ENCODE measurements around the gene SHF.

The SHF gene

DNA sequence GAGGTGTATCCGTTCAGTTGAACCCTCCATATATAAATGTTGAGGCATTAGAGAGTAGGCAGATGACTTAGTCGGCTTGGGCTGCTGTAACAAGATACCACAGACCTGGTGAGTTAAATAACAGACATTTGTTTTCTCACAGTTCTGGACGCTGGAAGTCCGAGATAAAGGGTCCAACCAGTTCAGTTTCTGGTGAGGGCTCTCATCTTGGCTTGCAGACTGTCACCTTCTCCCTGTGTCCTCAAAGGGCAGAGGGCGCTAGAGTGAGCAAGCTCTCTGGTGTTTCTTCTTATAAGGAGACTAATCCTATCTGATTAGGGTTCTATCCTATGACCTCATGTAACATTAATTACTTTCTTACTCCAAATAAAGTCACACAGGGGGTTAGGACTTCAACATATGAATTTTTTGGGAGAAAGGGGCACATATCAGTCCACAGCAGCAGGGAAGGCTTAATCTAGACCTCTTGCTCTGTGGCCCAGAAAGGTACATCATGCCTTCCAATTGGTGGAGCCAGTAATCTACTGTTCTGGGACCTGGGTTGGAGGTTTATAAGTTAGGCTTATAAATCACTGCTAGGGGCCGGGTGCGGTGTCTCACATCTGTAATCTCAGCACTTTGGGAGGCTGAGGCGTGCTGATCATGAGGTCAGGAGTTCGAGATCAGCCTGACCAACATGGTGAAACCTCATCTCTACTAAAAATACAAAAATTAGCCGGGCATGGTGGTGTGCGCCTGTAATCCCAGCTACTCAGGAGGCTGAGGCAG is 37.9 kb upstream of the SHF start:
- H3K9ac ChIP-seq (ENCODE audit: low read length): no peak overlapping the region
- no peak for TF ChIP-seq EZH2phosphoT487 (IDR thresholded peaks at IDR 0.05; ENCODE audit: low read depth)
- TF ChIP-seq, protein P1, sequence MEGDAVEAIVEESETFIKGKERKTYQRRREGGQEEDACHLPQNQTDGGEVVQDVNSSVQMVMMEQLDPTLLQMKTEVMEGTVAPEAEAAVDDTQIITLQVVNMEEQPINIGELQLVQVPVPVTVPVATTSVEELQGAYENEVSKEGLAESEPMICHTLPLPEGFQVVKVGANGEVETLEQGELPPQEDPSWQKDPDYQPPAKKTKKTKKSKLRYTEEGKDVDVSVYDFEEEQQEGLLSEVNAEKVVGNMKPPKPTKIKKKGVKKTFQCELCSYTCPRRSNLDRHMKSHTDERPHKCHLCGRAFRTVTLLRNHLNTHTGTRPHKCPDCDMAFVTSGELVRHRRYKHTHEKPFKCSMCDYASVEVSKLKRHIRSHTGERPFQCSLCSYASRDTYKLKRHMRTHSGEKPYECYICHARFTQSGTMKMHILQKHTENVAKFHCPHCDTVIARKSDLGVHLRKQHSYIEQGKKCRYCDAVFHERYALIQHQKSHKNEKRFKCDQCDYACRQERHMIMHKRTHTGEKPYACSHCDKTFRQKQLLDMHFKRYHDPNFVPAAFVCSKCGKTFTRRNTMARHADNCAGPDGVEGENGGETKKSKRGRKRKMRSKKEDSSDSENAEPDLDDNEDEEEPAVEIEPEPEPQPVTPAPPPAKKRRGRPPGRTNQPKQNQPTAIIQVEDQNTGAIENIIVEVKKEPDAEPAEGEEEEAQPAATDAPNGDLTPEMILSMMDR (IDR thresholded peaks at IDR 0.05; ENCODE audit: low read depth, low read length): no peak
- peaks cover 5% of the 10 kb centered on the region for H3K4me1 ChIP-seq (ENCODE audit: low read length)
- no peaks in the 10 kb centered on the region for H3K9me3 ChIP-seq (ENCODE audit: insufficient read depth, low read length)
- no peaks in the 10 kb centered on the region for H3K36me3 ChIP-seq (replicated peaks; ENCODE audit: low read depth, low read length)
- H3K4me3 ChIP-seq (ENCODE audit: low read length): no peak overlapping the region
- H3K4me2 ChIP-seq (ENCODE audit: low read length): no peak overlapping the region
- H3K27ac ChIP-seq (ENCODE audit: low read length): no peak overlapping the region
- H4K20me1 ChIP-seq (ENCODE audit: insufficient read depth, low read length): no peaks in the 10 kb centered on the region
- no peaks in the 10 kb centered on the region for H3K79me2 ChIP-seq (ENCODE audit: low read length)
- H3K27me3 ChIP-seq (ENCODE audit: low read depth, low read length): peaks cover 28% of the 10 kb centered on the region
- H2AFZ ChIP-seq (ENCODE audit: low read depth, low read length): no peak overlapping the region

DNA sequence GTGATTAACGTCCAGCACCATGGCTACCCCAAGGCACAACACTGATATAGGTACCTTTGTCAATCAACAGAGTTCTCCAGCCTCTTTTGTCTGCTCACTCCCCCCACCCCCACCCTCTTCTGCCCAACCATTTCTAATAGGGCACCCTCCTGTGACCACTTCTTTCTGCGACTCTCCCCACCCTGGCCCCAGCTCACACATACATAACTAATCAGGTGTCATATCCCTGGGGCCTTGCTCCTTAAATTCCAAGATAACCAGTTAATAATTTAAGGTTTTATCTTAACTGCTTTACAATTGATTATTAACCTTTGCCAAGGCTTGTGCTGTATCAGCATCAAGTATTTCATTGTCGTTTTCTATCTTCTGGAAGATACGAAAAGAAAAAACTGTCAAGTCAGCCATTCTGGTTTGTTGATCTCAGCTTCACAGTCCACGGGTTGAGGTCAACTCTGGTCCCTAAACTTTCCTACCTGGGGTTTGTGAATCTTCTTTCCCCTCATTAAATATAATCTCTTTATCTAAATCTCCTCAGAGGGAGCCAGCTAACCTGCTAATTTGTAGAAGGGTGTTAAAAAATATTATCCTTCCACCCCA is 37.0 kb upstream of the SHF start:
- no peak for TF ChIP-seq EZH2phosphoT487 (IDR thresholded peaks at IDR 0.05; ENCODE audit: low read depth)
- TF ChIP-seq, protein P1 (IDR thresholded peaks at IDR 0.05; ENCODE audit: low read depth, low read length): no peak
- Histone ChIP-seq H3K4me2 (ENCODE audit: low read length) (no peak overlapping the region), H3K79me2 (ENCODE audit: low read length) (no peaks in the 10 kb centered on the region), H3K9ac (ENCODE audit: low read length) (no peak overlapping the region), H2AFZ (ENCODE audit: low read depth, low read length) (no peak overlapping the region), H3K27ac (ENCODE audit: low read length) (no peak overlapping the region), H4K20me1 (ENCODE audit: insufficient read depth, low read length) (no peaks in the 10 kb centered on the region), H3K9me3 (ENCODE audit: insufficient read depth, low read length) (no peaks in the 10 kb centered on the region), H3K4me1 (ENCODE audit: low read length) (no peaks in the 10 kb centered on the region), H3K4me3 (ENCODE audit: low read length) (no peak overlapping the region), H3K27me3 (ENCODE audit: low read depth, low read length) (peaks cover 30% of the 10 kb centered on the region), H3K36me3 (replicated peaks; ENCODE audit: low read depth, low read length) (no peaks in the 10 kb centered on the region)

DNA sequence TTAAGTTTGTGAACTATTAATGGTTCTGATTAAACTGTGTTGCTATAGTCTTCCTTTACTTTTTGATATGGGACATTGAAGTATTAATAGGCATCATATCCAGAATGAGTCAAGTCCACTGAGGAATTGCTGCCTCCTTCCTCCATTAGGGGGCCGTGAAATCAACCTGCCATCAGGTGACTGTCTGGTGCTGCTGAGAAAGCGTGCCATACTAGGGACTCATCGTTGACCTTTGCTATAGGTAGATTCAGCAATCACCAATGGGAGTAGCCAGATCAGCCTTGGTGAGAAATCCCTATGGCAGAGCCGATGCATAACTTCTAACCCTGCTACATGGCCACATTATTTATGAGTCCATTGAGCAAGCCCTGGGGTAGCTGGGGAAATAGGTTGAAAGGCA is 34.2 kb upstream of the SHF start:
- no peaks in the 10 kb centered on the region for H3K4me1 ChIP-seq (ENCODE audit: low read length)
- no peaks in the 10 kb centered on the region for H3K9me3 ChIP-seq (ENCODE audit: insufficient read depth, low read length)
- no peak overlapping the region for H3K4me3 ChIP-seq (ENCODE audit: low read length)
- H3K27me3 ChIP-seq (ENCODE audit: low read depth, low read length): peaks cover 30% of the 10 kb centered on the region
- no peak overlapping the region for H3K4me2 ChIP-seq (ENCODE audit: low read length)
- no peaks in the 10 kb centered on the region for H3K36me3 ChIP-seq (replicated peaks; ENCODE audit: low read depth, low read length)
- H3K9ac ChIP-seq (ENCODE audit: low read length): no peak overlapping the region
- TF ChIP-seq, protein P1 (IDR thresholded peaks at IDR 0.05; ENCODE audit: low read depth, low read length): no peak
- TF ChIP-seq EZH2phosphoT487 (IDR thresholded peaks at IDR 0.05; ENCODE audit: low read depth): no peak
- no peak overlapping the region for H3K27ac ChIP-seq (ENCODE audit: low read length)
- H4K20me1 ChIP-seq (ENCODE audit: insufficient read depth, low read length): no peaks in the 10 kb centered on the region
- H3K79me2 ChIP-seq (ENCODE audit: low read length): no peaks in the 10 kb centered on the region
- H2AFZ ChIP-seq (ENCODE audit: low read depth, low read length): no peak overlapping the region

DNA sequence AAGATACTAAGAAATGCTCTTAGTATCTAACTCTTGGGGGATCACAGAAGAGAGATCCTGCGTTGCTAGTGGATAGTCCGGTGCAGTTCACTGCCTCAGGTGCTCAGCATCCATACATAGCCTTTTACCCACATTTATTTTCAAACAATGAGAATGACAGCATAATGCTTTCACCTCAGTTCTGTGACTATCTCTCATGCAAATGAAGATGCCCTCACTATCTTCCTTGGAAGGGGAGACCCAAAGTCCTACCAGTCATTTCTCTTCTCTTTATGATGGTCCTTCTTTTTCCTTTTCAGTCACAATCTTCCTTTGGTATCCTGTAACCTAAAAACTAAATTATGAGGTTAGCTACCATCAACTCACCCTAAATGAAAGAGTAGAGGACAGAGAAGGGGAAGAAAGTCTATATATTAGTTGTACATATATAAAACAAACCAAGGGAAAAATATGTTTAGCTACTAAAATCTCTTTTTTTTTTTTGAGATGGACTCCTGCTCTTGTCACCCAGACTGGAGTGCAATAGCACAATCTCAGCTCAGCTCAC is 33.4 kb upstream of the SHF start:
- H3K4me3 ChIP-seq (ENCODE audit: low read length): no peak overlapping the region
- H3K79me2 ChIP-seq (ENCODE audit: low read length): no peaks in the 10 kb centered on the region

More for the DNA sequence above, 33.4 kb upstream of the SHF start:
- Histone ChIP-seq H3K4me1 (ENCODE audit: low read length) (no peaks in the 10 kb centered on the region), H3K9ac (ENCODE audit: low read length) (no peak overlapping the region), H3K27ac (ENCODE audit: low read length) (no peak overlapping the region), H3K9me3 (ENCODE audit: insufficient read depth, low read length) (no peaks in the 10 kb centered on the region), H3K36me3 (replicated peaks; ENCODE audit: low read depth, low read length) (no peaks in the 10 kb centered on the region), H4K20me1 (ENCODE audit: insufficient read depth, low read length) (no peaks in the 10 kb centered on the region), H2AFZ (ENCODE audit: low read depth, low read length) (no peak overlapping the region), H3K4me2 (ENCODE audit: low read length) (no peak overlapping the region), H3K27me3 (ENCODE audit: low read depth, low read length) (peaks cover 30% of the 10 kb centered on the region)
- TF ChIP-seq, protein P1 (IDR thresholded peaks at IDR 0.05; ENCODE audit: low read depth, low read length): no peak
- no peak for TF ChIP-seq EZH2phosphoT487 (IDR thresholded peaks at IDR 0.05; ENCODE audit: low read depth)
